AG04450 (cell line): ENCODE measurements around the gene CCDC93. TPM values are rescaled to one million over a fixed set of nuclear protein-coding genes. Genes with fewer than 3 reads are reported as not detected.

Experiments used
- CTCF ChIA-PET: fragments of 300-600, 350-600 bp; formaldehyde crosslinking; extraction: SDS; loops from one replicate; lab custom pipeline; 2022; ENCODE audit warnings: antibody characterized with exemption, inconsistent platforms; lab: Charles Lee
- POLR2A ChIA-PET: fragments of 350-600 bp; formaldehyde crosslinking; extraction: SDS; loops from one replicate; lab custom pipeline; 2021; ENCODE audit warnings: antibody characterized with exemption, inconsistent platforms; lab: Yijun Ruan, JAX
- DNase-seq: peaks from one replicate; pipeline ENCODE4 v3.0.0-alpha.2; 2011; ENCODE audit warnings: low read depth, low spot score
- H3K27ac ChIP-seq: one replicate; pipeline ENCODE4 v1.5.1; 2012; ENCODE audit warnings: low read depth, low read length, control low read depth
- H3K27me3 ChIP-seq: one replicate; pipeline ENCODE4 v1.6.0; 2012; ENCODE audit warnings: low read length; ENCODE audit not compliant: control insufficient read depth, insufficient read depth
- H3K4me3 ChIP-seq: 2 replicates; pipeline ENCODE4 v1.5.1; 2011; ENCODE audit warnings: mild to moderate bottlenecking, low read depth, low read length, control low read depth
- H3K9me3 ChIP-seq: 2 replicates; pipeline ENCODE4 v1.5.1; 2012; ENCODE audit warnings: low read length; ENCODE audit not compliant: control insufficient read depth, insufficient read depth
- polyA plus RNA-seq: library from polyadenylated mRNA; depleted of rRNA; stranded (reverse); fragments of >200 nt; gene quantifications from 2 replicates; pipeline ENCODE4 v1.2.3, GENCODE V29; 2011
- TF ChIP-seq, protein P1 (sequence below): IDR thresholded peaks from 2 replicates; pipeline ENCODE4 v1.5.1; 2011; ENCODE audit warnings: low read depth, low read length, control low read depth, inconsistent platforms

CCDC93 gene
- polyA plus RNA-seq, 1 experiment: 19.9 TPM

DNA sequence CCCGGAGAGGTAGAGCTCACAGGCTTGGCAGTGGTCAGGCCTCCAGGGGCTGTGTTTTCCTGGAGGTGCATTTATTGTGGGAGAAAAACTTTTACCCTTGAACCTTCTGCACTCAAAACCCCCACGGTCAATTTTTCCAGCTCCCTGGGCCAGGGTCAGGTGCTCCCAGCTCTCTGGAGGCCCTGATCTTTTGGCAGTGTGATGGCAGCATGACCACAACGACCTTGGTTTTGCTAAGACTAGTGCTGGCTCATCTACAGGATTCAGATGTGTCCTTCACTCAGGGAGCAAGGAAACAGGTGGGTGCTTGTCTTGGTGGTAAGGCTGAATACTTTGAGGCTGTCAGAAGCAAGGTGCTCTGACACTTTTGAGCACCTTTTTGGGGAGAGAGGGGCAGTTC lies 92.3 kb downstream of the CCDC93 start:
- Histone ChIP-seq H3K27ac (no peak overlapping the region), H3K27me3 (no peaks in the 10 kb centered on the region), H3K4me3 (no peak overlapping the region), H3K9me3 (no peaks in the 10 kb centered on the region)
- TF ChIP-seq, protein P1, sequence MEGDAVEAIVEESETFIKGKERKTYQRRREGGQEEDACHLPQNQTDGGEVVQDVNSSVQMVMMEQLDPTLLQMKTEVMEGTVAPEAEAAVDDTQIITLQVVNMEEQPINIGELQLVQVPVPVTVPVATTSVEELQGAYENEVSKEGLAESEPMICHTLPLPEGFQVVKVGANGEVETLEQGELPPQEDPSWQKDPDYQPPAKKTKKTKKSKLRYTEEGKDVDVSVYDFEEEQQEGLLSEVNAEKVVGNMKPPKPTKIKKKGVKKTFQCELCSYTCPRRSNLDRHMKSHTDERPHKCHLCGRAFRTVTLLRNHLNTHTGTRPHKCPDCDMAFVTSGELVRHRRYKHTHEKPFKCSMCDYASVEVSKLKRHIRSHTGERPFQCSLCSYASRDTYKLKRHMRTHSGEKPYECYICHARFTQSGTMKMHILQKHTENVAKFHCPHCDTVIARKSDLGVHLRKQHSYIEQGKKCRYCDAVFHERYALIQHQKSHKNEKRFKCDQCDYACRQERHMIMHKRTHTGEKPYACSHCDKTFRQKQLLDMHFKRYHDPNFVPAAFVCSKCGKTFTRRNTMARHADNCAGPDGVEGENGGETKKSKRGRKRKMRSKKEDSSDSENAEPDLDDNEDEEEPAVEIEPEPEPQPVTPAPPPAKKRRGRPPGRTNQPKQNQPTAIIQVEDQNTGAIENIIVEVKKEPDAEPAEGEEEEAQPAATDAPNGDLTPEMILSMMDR: no peak
- POLR2A ChIA-PET: no interaction called here
- CTCF ChIA-PET: interaction anchor here (0.7 to 2.2 kb wide), 3 partner anchors 82 to 358 kb away, joined by 5 to 7 read pairs (median 6); partner anchors contain the start of gene DDX18
- no peak for DNase-seq

DNA sequence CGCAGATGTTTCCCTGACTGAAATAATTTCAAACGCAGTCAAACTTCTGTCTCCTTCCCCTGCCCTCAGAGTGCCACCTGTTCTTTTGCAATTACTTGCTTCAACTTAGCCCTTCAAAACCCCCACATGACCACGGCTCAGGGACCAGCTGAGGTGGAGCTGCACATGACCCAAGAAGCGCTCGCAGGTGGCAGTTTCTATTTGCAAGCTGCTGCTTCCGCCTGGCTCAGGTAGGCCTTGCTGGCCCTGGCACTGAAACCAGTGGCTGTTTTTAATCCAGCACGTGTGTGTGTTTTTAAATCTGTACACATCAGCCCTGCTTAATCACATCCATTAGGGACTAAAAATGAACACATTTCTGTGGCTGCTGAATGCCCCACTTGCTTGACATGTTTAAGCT lies 95.3 kb downstream of the CCDC93 start:
- Histone ChIP-seq H3K27me3 (no peaks in the 10 kb centered on the region), H3K4me3 (no peak overlapping the region), H3K27ac (no peak overlapping the region), H3K9me3 (no peaks in the 10 kb centered on the region)
- no peak for DNase-seq
- TF ChIP-seq, protein P1: no peak
- ChIA-PET POLR2A (no interaction called here), CTCF (interaction anchor here (0.7 to 4.0 kb wide), 5 partner anchors 32 to 105 kb away, joined by 3 to 26 read pairs (median 8); partner anchors contain the start of gene DDX18)

DNA sequence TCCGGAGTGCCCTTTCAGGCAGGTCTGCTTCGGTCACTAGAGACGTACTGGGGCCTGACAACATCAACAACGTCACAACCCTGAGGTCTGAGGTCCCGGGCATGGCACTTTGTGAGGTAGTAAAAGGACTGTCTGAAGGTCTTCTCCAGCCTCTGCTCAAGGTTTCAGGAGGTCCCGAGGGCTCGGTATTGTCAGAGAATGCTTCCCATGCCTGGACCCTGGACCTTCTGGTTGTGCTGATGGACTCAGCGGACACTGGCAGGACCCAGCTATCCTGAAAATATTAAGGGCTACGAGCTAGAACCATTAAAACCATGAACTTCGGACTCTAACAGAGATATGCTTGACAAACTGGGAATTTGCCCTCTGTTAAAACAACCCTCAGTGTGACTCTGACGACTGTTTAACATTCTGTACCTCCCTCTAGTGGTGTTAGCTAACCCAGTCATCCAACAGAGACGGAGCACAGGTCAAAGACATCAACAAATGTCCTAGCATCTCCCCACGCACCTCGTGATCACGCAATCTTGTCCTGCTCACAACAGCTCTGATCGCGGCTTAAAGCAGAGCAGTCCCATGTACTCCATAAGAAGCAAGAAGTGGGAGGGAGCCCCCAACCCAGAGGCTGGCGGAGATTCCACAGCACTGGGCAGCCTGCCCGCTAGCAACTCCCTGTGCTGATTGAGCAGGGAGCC lies 96.5 kb downstream of the CCDC93 start:
- TF ChIP-seq, protein P1: peak; percentile 51
- Histone ChIP-seq H3K27ac (no peak overlapping the region), H3K4me3 (no peak overlapping the region), H3K27me3 (no peaks in the 10 kb centered on the region), H3K9me3 (no peaks in the 10 kb centered on the region)
- no peak for DNase-seq
- ChIA-PET POLR2A (no interaction called here), CTCF (interaction anchor here (0.6 to 4.0 kb wide), 5 partner anchors 78 to 103 kb away, joined by 3 to 26 read pairs (median 8); partner anchors contain the start of gene DDX18)

- Histone ChIP-seq H3K27ac (no peak overlapping the region), H3K4me3 (no peak overlapping the region), H3K27me3 (no peaks in the 10 kb centered on the region), H3K9me3 (no peaks in the 10 kb centered on the region)
- no peak for DNase-seq
- TF ChIP-seq, protein P1: no peak
- ChIA-PET POLR2A (no interaction called here), CTCF (no interaction called here)
Observed at GRCh38 chr2:117902933-117903332, 110.9 kb downstream of the CCDC93 start.

GRCh38 chr2:117888897-117889296 lies 125.0 kb downstream of the CCDC93 start:
- TF ChIP-seq, protein P1: no peak
- Histone ChIP-seq H3K9me3 (no peaks in the 10 kb centered on the region), H3K27ac (no peak overlapping the region), H3K27me3 (no peaks in the 10 kb centered on the region), H3K4me3 (no peak overlapping the region)
- no peak for DNase-seq
- POLR2A ChIA-PET: no interaction called here
- CTCF ChIA-PET: no interaction called here
